GM12875 (cell line): Measurements from ENCODE around the gene CCDC30.

ENCODE experiments used
- H3K4me3 ChIP-seq: one replicate; pipeline ENCODE4 v1.5.1; 2011; ENCODE audit warnings: low read depth, low read length, control low read depth
- CTCF ChIP-seq: IDR thresholded peaks from 2 replicates; pipeline ENCODE4 v1.5.1; 2011; ENCODE audit warnings: low read depth, mild to moderate bottlenecking, control low read depth, inconsistent platforms, low read length, moderate library complexity, borderline replicate concordance; ENCODE audit not compliant: insufficient read depth

The CCDC30 gene

DNA sequence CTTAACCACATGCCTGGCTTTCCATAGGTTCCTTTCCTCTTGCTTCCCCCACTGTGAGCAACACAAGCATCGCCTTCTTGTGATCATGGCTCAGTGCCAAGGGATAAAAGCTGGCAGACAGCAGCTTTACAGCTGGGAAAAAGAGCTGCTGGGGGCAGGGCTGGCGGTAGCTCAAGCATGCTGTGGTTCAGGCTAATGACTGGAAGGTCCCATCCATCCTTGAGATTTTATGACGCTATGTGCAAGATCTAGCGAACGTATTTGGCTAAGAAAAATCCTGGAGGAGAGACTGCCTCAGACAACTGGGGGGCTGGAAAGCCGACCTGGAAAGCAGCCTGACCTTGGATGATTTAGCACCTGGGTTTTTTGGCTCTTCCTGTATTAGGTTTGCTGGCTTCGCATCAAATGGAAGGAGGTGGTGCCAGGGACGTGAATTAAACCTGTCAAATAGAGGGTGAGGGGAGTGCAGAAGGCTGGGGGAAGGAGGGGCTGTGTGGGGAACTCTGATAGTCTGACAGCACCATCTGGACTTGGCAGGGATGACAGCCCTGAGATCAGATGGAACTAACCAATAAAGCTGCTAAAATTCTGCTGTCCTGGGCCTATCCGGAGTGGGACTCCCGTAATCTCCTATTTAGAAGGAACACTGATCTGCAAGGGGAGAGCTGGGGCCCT, 42.0 kb upstream of the CCDC30 start:
- no peak overlapping the region for H3K4me3 ChIP-seq
- no peak for TF ChIP-seq CTCF

GRCh38 chr1:42422737-42423136, 40.3 kb upstream of the CCDC30 start:
- no peak for TF ChIP-seq CTCF
- H3K4me3 ChIP-seq = no peak overlapping the region

DNA sequence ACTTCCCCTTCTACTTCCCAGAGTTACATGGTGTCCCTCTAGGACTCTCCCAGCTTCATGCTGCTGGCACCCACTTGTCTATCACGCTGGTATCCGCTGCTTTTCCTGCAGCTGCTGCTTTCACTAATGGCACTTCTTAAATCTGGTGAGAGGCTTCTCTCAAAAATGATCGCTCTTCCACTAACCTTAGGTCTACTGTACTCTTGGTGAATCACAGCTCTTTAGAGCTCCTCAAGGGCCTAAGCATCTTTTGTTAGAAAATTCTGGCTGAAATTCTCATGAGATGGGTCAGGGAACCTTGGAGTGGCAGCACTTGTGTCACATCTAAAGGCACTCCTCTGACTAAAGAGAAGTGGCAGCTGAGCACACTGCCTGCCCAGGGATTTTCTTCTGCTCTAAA, 39.4 kb upstream of the CCDC30 start:
- no peak for TF ChIP-seq CTCF
- H3K4me3 ChIP-seq = no peak overlapping the region

DNA sequence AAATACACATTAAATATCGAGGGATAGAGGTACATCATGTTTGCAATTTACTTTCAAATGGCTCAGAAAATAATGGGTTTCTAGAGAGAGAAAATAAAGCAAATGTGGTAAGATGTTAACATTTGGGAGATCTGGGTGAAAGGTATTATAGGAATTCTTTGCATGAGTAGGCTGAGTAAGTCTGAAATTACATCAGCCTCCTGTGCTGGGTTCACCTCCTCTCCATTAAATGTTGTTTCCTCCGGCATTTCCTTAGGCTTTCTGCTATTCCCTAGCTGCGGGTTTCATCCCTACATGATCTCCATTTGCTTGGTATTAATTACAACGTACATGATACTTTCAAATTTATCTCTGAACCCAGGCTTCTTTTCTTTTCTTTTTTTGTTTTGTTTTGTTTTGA, 38.9 kb upstream of the CCDC30 start:
- no peak for TF ChIP-seq CTCF

DNA sequence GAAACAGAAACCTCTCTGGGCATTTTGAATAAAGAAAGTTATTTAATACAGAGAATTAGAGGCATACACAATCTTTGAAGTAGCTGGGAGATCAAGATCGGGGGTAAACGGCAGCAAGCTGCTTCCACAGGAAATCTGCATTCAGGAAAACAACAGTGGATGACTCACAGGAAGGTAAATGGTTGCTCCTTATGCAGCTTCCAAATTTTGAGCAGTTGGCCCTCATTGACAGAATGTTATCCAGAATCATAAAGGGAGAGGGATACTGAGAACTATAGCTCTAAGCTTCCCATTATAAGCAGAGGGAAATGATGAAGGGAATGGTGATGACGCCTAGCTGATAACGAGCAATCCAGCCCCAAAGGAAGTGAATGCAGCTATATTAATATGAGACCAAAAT, 35.8 kb upstream of the CCDC30 start:
- no peak for TF ChIP-seq CTCF
- no peak overlapping the region for H3K4me3 ChIP-seq

More for the DNA sequence above, 38.9 kb upstream of the CCDC30 start:
- no peak overlapping the region for H3K4me3 ChIP-seq

GRCh38 chr1:42429603-42430002, 33.5 kb upstream of the CCDC30 start:
- no peak for TF ChIP-seq CTCF

DNA sequence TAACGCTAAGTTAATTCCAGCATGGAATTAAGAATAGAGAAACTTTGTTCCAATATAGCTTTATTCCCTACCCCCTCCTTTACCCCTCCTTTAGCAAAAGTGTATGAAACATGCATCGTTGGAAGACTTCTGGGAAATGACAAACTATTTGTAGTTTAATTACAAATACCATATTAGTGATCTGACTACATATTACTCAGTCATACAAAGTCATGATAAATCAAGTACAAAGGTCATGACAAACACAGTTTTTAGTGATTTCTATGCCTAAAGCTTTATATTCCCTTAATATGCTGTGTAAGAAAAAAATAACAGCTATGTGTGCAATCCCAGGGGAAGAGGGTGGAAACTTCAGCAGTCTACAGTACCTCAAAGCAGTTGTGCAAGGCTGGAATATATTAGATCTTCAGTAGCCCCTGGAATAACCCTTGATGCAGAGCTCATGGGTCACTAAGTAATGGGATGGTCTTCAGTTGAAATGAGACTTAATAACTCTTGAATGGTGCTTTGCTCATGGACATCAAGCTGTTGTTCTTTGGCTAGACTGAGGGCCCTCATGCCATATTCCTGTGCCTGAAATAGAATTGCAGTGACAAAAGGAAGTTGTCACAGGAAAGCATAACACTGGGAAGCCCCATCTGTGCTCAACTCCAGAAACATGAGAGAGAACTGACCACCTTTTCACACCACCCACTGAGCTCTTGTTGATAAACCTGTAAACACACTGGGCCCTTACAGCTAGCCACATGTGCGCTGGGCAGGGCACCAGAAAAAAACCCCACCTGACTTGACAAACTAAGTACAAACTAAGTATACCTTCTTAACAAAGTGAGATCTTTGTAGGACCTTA, 32.6 kb upstream of the CCDC30 start:
- no peak for TF ChIP-seq CTCF
- no peak overlapping the region for H3K4me3 ChIP-seq

More at GRCh38 chr1:42429603-42430002, 33.5 kb upstream of the CCDC30 start:
- no peak overlapping the region for H3K4me3 ChIP-seq
